C1 segment of cervical spinal cord (tissue), 14 donors: ENCODE data around the gene TGFBR3L.
"Not testable (repeated sequence)": the region's sequence is repeated elsewhere in the genome, so short reads cannot be mapped to it uniquely, and the experiment has no call there.

Experiments used
- DNase-seq, 14 donors: peaks; one replicate each; lab custom pipeline; 2025; lab: John Stamatoyannopoulos, UW

Gene TGFBR3L

DNA sequence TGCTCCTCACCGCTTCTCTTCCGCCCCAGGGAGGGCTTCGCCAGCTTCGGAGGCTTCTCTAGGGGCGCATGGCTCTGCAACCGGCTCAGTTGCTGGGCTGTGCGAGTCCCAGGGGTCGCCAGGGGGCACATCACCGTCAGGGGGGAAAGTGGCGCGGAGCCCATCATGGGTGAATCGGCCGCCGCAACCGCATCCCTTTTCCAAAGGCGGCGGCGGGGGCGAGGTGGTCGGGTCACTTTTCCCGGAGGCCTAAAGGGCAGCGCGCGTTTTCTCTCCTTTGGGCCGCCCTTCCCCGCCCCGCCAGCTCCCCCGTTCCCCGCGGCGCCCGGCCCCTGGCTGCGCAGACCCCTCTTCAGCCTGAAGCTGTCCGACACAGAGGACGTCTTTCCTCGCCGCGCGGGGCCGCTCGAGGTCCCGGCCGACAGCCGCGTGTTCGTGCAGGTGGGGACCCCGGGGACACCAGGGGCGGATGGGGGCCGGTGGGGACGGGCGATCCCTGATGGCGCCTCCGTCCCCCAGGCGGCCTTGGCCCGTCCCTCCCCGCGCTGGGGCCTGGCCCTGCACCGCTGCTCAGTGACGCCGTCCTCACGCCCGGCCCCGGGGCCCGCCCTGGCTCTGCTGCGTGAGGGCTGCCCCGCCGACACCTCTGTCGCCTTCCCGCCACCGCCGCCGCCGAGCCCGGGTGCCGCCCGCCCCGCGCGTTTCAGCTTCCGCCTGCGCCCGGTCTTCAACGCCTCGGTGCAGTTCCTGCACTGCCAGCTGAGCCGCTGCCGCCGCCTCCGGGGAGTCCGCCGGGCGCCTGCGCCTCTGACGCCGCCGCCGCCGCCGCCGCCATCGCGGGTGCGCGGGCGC lies 1.7 kb downstream of the TGFBR3L start:
- no peak for DNase-seq

DNA sequence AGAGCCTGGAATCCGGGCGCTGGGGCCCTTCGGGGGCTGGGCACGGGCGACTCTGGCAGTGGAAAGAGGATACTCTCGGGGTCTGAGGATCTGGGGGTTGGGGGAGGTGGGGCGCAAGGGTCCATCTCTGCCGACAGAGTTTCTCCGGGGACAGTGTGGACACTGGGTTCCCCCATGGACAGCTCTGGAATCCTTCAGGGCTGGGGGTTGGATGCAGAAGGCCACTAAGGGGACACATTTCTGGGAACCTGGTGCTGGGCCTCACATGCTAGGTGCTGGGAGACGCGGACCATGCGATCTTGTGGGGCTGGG lies 2.3 kb downstream of the TGFBR3L start:
- DNase-seq: peak in 1 of 14 donors; percentile 63

DNA sequence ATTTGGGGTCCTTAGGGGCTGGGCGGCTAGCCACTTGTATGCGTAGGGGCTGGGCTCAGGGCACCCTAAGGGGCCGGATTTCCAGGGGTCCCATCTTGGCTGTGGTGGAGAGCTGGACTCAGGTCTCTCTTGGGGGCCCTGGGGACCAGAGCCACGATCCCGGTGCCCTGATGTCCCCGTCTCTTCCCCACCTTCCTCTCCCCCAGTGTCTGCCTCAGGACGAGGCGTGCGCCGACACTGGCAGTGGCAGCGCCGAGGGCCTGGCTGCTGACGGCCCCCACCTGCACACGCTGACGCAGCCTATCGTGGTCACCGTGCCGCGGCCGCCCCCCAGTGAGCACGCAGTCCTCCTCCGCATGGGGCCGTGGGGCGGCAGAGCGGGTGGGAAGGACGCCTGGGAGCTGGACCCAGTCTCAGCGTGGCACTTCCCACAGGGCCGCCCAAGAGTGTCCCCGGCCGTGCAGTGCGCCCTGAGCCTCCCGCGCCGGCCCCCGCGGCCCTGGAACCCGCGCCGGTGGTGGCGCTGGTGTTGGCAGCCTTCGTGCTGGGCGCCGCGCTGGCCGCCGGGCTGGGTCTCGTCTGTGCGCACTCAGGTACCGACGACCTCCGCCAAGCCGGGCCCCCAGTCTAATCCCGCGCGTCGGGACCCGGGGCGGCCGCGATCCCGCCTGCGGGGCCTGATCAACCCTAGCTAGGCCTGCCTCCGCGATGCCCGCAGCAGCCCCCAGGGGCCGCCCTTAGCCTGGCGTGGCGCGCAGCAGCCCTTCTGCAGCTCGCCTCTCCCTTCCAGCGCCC lies 2.8 kb downstream of the TGFBR3L start:
- peak in 2 of 14 donors; percentile 41 to 71 for DNase-seq

DNA sequence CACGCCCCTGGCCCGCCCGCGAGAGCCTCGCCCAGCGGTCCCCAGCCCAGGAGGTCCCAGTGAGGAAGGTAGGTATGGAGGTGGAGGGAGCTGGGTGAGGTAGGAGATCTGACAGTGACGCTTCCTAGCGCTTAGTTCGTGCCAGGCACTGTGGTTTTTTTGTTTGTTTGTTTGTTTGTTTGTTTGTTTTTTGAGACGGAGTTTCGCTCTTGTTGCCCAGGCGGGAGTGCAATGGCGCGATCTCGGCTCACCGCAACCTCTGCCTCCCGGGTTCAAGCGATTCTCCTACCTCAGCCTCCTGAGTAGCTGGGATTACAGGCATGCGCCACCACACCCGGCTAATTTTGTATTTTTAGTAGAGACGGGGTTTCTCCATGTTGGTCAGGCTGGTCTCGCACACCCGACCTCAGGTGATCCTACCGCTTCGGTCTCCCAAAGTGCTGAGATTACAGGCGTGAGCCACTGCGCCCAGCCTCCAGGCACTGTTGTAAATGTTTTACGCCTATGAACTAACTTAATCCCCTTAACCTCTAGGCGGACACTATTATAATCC lies 3.5 kb downstream of the TGFBR3L start:
- DNase-seq: not testable (repeated sequence)

DNA sequence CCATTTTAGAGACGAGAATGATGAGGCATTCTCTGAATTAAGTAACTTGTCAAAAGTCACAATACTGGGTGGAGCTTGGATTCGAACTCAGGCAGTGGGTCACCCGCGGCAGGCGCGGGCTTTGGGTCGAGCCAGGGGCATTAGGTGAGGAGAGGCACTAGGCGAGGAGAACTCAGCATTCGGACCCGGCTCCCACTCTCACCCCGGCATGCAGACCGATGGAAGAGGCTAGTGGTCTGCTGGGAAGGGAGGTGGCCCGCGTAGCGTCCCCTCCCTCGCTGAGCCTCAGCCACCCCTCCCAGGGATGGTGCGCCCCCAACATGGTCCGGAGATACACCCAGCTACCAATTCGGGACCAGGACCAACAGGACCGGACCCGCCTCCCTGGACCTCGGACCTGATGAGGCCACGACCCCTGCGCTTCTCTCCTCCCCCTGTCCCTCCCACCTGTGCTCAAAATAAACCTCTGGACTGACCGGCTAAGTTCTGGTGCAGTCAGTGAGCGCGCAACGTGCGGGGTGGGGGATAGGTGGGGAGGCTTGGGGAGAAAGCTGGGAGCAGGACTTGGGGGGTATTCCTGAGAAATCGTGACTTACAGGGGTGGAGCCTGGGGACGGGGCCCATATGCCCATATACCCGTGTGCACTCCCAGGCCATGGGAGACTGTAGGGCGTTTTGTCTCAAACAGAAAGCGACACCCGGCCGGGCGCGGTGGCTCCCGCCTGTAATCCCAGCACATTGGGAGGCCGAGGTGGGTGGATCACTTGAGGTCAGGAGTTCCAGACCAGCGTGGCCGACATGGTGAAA lies 4.2 kb downstream of the TGFBR3L start:
- peak in 1 of 14 donors; percentile 23 for DNase-seq

DNA sequence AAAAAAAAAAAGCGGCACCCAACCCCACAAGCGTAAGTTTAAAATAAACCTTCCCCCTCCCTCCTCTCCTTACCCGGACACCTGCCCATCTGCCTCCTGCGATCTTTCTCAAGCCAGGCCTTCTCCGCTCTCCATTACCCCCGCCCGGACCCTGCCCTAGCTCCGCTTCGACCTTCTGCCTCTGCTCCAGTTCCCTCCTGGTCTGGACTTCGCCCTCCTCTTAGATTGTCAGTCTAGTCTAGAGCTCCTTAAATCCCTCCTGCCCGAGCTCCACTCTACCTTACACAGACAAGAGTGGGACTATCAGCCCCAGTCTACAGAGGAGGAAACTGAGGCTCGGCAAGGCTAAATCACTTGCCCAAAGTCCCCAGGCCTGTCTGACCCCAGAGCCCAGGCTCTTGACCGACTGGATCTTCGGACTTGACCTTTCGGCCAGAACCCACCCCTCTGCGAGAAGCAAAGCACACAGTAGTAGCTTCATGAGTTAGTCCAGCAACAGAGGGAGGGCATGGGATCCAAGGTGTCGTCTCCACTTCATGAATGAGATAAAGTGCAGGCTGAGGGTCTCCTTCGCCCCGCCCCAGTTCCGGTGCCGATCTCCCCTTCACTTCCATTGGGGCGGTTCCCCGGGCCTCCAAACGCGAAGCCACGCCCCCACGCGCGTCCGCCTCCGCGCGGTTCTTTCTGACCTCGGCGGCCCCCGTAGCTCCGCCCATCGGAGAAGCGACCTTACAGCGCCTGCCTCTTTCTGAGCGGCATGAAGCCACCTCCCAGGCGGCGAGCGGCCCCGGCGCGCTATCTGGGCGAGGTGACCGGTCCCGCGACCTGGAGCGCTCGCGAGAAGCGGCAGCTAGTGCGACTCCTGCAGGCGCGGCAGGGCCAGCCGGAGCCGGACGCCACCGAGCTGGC lies 5.2 kb downstream of the TGFBR3L start, which contains the start of gene SNAPC2:
TSS of gene SNAPC2 (plus strand) at position 729 of the 909 bp plus-strand sequence. CDS start at position 758, 29 bp downstream.
- peak; percentile 78 to 98 (median 95) for DNase-seq

DNA sequence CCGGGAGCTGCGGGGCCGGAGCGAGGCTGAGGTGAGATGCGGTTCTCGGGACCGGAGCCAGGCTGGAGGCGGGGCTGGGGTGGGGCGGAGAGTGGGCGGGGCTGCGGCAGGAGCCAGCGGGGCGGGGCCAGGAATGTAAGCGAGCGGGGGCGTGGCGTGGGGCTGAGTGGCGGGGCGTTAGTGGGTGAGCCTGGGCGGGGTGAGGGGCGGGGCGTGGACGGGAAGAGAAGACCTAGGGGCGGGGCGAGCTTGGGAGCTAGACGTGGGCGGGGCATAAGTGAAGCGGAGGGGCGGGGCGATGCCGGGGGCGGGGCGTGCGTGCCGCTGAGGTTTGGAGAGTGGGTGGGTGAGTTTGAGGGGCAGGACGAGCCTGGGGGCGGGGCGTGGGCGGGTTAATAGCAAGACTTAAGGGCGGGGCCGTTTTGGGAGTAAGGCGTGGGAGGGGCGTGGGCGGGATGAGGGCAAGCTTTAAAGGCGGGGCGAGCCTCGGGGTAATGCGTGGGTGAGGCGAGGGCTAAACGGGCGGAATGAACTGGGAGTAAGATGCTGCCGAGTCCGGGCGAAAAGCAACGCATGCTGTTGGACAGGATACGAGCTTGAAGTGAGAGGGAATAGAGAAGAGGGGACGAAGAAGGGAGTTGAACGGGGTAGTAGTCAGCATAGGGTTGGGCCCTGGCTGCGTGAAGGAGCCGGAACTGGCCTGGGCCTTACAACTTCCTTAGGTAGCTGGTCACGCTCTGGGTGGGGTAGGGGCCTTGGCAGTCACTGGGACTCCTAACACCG lies 6.1 kb downstream of the TGFBR3L start:
- DNase-seq: peak; percentile 78 to 98 (median 96)

DNA sequence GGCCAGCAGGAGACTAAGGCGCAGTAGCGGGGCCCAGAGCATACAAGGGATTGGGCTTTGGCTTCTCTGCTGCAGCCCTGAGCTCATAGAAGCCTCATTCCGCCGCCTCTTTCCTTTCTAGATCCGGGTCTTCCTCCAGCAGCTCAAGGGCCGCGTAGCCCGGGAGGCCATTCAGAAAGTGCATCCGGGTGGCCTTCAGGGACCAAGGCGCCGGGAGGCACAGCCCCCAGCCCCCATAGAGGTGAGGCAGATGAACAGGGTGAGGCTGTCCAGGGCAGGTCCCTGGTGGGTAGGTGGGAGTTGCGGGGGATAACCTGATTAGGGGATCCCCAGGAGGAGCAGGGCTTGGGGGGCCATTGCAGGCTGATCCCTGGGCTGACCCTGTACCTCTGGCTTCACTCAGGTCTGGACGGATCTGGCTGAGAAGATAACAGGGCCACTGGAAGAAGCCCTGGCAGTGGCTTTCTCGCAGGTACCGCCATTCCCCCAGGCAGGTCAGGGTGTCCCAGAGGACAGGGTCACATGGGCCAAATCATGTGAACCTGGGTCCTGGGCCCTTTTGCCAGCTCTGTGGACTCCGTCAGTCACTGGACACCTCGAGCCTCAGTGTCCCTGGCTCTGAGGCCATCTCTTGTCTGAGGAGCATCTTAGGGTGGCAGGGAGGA lies 6.8 kb downstream of the TGFBR3L start:
- DNase-seq: peak in 1 of 14 donors; percentile 52

DNA sequence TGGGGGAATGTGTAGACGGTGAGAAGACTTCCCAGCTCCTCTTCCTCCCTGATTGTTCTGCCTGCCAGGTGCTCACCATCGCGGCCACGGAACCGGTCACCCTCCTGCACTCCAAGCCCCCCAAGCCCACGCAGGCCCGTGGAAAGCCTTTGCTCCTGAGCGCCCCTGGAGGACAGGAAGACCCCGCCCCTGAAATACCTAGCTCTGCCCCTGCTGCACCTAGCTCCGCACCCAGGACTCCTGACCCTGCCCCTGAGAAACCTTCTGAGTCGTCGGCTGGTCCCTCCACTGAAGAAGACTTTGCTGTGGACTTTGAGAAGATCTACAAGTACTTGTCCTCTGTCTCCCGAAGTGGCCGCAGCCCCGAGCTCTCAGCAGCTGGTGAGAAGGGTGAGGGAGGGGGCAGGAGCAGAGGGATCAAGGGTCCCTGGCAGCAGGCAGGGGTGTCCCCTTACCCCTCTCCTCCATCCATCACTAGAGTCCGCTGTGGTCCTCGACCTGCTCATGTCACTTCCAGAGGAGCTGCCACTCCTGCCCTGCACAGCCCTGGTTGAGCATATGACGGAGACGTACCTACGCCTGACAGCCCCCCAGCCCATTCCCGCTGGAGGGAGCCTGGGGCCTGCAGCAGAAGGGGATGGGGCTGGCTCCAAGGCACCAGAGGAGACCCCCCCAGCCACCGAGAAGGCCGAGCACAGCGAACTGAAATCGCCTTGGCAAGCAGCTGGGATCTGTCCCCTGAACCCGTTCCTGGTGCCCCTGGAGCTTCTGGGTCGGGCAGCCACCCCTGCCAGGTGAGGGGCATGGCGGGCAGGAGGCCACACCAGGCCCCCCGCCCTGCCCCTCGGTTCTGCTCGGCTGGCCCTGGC lies 7.6 kb downstream of the TGFBR3L start:
- DNase-seq: no peak

DNA sequence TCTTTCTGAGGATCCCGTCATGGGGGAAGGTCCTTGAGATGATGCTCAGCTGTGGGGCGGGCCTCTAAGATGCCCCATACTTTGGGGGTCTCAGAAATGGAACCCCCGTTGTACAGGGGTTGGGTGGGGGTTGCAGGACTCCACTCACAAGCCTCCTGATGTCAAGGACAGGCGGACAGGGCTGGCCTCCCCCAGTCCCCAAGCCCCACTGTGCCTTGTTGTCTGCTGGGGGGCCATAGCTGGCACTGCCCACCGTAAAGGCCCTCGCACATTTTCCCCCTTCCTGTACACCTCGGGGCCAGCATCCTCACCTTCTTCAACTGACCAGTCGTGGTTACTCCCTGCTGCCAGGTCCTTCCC lies 8.2 kb downstream of the TGFBR3L start:
- no peak for DNase-seq

DNA sequence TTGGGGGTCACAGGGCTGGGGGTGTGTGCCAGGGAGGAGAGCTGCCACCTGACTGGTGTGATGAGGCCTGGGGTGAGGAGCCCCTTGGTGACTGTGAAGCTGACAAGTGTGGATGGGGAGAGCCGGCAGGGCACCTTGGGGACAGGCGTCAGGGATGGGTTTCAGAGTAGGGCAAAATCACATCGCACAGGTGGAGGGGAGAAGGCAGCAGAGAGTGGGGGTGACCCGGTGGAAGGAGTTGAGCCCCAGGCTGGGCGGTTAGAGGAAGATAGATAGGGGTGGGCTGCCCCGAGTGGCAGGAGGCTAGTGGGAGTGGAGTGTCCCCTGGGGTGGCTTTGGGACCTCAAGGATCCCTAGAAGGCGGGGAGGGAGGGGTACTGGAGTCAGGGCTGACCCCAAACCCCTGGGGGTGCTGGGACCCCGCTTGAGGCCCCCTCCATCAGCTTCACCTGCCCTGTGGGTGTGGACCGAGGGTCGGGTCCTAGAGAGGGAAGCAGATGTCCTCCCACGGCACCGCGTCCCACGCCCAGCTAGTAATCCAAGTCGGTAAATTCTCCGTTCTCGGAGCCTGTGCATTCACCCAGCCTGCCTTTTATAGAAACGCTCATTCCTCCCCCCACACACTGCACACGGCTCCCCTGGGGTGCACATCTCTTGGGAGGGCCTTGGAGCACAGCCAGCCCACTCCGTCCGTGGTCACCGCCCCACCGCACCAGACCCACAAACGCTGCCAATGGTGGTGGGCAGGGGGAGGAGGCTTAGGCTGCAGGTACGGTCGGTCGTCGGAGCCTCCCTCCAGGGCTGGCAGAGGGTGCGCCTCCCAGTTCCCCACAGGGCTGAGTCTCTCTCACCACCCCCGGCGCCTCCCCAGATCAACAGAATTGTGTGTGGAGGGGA lies 8.9 kb downstream of the TGFBR3L start:
- no peak for DNase-seq

DNA sequence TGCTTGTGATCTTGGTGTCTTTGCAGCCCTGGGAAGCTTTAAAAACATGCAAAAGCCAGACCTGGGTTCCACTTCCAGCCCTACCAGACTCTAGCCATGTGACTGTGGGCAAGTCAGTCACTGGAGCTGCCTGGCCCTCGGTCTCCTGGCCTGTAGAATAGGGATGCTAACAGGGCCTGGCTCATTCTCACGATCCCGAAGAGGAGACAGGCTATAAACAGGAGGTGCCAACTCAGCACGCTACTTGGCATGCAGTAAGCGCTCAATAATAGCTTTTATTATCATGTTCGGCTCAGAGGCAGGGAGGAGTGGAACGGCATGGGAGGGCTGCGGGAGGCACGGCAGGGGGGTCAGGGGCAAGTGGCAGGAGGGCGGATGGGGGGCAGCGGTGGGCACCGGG lies 9.6 kb downstream of the TGFBR3L start:
- no peak for DNase-seq

DNA sequence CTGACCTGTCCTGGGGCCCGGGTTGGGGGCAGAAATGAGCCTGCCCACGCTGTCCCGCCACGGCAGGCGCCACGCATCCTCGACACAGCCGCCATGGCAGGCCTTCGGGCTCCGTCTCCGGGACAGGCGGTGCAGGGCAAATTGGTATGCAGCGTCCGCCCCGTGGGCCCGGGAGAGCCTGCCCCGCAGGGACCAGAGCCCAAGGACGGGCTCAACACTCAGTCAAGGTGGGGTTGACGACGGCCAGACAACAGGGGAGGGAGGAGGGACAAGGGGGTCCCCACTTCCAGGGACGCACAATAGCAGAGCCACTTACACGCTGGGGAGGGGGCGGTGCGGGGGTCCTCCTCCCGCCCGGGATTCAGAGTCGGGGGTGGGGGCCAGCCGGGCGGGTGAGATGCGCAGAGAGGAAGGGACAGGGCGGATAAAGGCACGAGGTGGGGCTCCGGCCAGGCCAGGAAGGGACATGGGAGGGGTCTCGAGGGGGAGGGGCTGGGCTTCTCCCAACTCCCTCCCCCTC lies 10.1 kb downstream of the TGFBR3L start:
- DNase-seq: no peak

DNA sequence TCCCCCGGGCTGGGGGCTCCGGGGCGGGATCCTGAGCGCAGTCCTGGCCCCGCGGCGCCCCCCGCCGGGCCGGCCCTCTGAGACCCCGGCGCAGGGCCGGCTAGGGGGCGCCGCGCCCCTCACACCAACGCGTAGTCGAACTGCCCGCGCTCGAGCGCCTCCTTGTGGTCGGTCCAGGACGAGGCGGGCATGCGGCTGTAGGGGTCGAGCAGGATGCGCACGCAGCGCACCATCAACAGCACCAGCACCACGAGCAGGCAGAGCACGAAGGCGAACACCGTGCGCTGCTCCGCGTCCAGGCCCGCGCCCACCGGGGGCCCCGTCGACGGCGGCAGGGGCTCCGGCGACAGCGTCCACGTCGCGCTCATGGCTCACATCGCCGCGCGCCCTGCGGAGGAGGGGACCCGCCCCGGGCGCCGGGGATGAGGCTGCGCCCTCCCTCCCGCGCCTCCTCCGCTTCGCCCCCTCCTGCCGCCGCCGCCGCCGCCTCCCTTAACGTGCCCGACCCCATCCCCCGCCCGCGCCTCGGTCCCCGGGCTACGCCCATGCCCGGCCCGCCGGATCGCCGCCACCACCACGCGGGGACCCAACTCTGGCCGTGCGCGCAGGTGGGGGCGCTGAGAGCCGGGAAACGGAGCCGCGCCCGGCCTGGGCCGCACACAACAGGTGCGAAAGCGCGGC lies 10.7 kb downstream of the TGFBR3L start:
- peak in 3 of 14 donors; percentile 8 to 24 (median 11) for DNase-seq

DNA sequence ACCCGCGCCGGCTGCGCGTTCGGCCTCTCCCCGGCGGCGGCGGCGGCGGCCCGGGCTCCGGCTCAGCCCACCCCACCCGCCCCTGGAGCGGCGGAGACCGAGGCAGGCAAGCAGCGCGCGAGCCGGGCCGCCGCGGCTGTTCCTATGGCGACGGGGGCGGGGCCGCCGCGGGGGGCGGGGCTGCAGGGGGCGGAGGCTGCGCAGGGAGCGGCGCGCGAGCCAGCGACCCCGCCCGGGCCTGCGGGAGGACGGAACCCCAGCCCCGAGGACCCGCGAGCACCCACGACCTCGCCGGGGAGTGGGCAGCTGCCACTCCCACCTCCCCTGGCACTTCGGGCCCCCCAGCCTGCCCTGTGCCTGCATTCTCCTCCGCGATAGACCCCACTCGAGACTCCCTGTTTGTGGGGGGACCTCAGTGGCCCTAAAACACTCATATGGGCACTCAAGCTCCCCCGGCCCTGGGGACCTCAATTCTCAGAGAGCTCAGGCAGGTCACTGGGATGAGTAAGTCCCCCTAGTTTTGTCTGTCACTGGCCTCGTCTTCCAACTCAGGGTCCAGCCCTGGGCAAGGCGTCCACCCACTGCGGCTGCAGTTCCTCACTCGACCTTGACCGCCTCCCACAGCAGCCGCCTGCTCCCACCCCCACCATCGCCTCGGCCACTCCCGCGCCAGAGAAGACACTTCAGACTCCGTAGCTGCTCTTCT lies 11.5 kb downstream of the TGFBR3L start, which contains the start of gene CTXN1:
TSS of gene CTXN1 (minus strand) at position 115 of the 706 bp plus-strand sequence. CDS start 597 bp downstream, outside the sequence.
- DNase-seq: peak in 6 of 14 donors; percentile 3 to 56 (median 18)
